Glomerular visceral epithelial cell (primary cell): Measurements from ENCODE around the gene GSDMA.
A peak's percentile ranks its signal among the peaks of the same experiment; 100 is the strongest.

Source experiments
- DNase-seq: peaks from one replicate; pipeline ENCODE4 v3.0.0-alpha.2; 2016; ENCODE audit errors: extremely low spot score

The GSDMA gene

GRCh38 chr17:39962642-39963220, at the start of gene GSDMA:
Gene GSDMA, plus strand, starts transcription at chr17:39963004. Its CDS starts 2,684 bp downstream, at chr17:39965688.
- DNase-seq: no peak

DNA sequence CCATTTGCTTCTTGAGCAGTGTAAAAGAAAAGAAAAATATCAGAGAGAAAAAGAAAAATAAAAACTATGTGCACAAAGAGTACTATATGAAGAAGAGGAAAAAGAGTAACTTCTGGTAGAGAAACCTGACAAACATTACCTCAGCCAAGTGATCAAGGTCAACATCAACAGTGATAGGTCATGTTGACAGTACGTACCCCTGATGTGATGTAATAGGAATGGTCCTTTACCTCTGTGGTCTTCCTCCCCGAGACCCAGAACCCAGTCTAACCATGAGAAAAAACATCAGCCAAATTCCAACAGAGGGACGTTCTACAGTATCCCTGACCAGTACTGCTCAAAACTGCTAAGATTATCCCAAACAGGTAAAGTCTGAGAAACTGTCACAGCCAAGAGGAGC, 48.8 kb upstream of the GSDMA start:
- no peak for DNase-seq

DNA sequence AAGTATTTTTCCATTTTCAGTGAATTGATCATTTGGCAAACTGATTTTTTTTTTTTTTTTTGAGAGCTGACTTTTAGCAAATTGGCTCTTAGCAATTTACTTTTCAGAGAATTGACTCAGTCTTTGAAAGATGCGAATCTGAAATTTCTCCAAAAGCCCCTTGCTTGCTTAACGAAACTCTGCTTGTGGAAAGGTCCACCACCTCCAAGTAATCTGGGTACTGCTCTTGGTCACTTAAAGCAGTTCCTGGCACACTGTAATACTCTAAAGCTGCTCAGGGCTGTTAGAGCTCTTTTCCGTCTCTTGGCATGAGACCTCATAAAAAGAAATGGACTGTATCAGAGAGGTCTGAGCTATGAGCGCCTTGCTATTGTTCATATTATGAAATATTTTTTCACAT, 47.2 kb upstream of the GSDMA start:
- DNase-seq: no peak

- DNase-seq: no peak
Measured at GRCh38 chr17:39916918-39917317, 45.9 kb upstream of the GSDMA start.

GRCh38 chr17:39919087-39919683, 43.6 kb upstream of the GSDMA start:
- DNase-seq: no peak

GRCh38 chr17:39920218-39921210, 42.3 kb upstream of the GSDMA start:
- no peak for DNase-seq

GRCh38 chr17:39921323-39921722, 41.5 kb upstream of the GSDMA start:
- no peak for DNase-seq

GRCh38 chr17:39922006-39922405, 40.8 kb upstream of the GSDMA start:
- no peak for DNase-seq

- DNase-seq: no peak
Measured at GRCh38 chr17:39923230-39923629, 39.6 kb upstream of the GSDMA start.

GRCh38 chr17:39923836-39924690, 38.7 kb upstream of the GSDMA start:
- DNase-seq: peak; percentile 8

DNA sequence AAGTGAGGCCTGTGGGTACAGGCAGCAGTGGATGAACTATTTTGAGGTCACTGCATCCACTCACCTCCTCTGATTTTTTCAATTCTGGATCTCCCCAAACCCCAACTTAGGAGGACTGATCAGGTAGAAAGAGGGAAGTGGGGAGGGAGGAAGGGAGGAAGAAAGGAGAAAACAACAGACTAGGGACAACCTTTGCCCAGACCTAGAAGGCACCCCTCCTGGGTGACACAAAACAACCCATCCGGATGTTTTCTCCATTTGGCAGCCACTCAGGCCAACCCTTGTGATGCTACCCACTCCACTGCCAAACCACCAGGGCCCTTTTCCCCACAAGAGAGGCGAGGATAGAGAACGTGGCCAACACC, 38.1 kb upstream of the GSDMA start:
- no peak for DNase-seq

- DNase-seq: no peak
Measured at GRCh38 chr17:39925282-39926134, 37.3 kb upstream of the GSDMA start.

DNA sequence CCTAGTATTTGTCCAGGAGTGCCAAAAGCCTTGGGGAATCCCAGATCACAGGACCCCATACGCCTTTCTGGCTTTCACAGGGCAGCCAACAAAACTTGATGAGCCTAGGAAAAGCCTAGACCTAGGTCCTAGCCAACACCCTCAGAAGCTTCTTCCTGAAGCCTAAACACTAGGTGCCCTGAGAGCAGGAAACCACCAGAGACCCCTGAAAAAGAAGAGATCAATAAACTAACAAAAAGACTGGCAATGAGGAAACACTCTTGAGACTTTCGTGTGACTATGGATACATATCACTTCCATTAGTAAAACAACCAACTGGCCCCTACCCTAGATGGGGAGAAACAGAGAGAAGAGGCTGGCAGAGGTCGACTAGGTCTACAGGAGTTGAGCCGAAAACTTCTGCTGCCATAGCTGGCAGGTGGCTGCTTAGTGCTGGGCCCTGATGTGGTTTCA, 36.6 kb upstream of the GSDMA start:
- DNase-seq: no peak

GRCh38 chr17:39926588-39927100, 36.2 kb upstream of the GSDMA start:
- peak; percentile 47 for DNase-seq

- DNase-seq: peak; percentile 94
Measured at GRCh38 chr17:39927101-39927928, 35.5 kb upstream of the GSDMA start, which contains the start of the genes LRRC3C and ORMDL3. Gene LRRC3C, plus strand, starts transcription at chr17:39927732. Its CDS starts 13,792 bp downstream, at chr17:39941524. Gene ORMDL3, minus strand, starts transcription at chr17:39927601. Its CDS starts 3,398 bp downstream, at chr17:39924203.

DNA sequence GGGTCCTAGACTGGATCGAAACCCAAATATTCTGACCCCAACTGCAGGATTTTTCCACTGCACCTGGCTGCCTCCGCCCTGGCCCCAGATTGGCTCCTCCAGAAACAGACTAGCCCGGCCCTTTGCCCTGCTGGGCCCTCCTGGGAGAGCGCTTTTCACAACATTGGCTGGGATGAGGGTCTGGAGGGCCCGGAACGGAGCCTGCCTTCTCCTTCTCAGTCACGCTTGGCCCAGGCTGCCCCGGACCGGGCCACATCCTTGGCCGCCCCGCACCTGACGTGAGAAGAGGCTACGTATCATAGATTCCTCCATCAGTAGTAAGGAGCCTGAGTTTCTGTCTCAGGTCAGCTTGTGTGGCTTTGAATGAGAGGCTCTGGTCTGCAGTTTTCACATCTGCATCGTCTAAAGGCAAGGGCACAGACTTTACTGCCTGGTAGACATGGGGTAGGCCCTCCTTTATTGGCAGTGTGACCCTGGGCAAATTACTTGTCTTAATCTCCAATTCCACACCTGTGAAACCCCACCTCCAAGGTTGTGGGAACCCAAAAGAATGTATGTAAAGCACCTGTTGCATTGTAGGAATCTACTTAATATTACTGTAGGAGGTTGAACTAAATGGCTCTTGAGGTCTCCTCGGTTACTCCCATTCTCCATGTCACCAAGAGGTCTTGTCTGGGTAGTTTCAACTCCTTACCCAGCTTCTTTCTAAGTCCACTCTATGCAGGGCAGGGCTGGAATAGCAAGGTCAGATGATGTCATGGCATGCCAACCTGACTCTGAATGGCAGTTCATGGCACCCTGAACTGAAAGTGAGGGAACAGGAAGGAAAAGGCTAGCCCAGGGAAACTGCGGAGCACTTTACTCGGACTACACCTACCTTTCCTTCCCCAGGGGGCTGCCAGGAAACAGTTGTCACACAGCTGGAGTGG, 34.6 kb upstream of the GSDMA start:
- peak; percentile 38 for DNase-seq

GRCh38 chr17:39928858-39929645, 33.8 kb upstream of the GSDMA start:
- peak; percentile 87 for DNase-seq
